A673 (cell line): ENCODE results near the gene TCP11L2. TPM values are rescaled to one million over a fixed set of nuclear protein-coding genes. Genes with fewer than 3 reads are reported as not detected.

Experiments
- BruUV-seq: library from RNA; stranded (reverse); fragments of 400-500 nt; replicated peaks from 2 replicates; lab custom pipeline; 2021; lab: Mats Ljungman, UMichigan
- CTCF ChIA-PET: fragments of 300-600 bp; sonication (Branson Sonifier 250); formaldehyde crosslinking; loops from one replicate; lab custom pipeline; 2022; ENCODE audit warnings: antibody characterized with exemption; lab: Charles Lee
- POLR2A ChIA-PET: fragments of 300-600 bp; sonication (Branson Sonifier 250); formaldehyde crosslinking; loops from one replicate; lab custom pipeline; 2022; ENCODE audit warnings: antibody characterized with exemption; ENCODE audit not compliant: low non-redundant PET; lab: Charles Lee
- DNase-seq: peaks from one replicate; pipeline ENCODE4 v3.0.0-alpha.2; 2015; ENCODE audit warnings: low spot score
- H3K27ac ChIP-seq: fragments of 200-600 bp; sonication (generic); 2 replicates; pipeline ENCODE4 v1.5.1; 2016; ENCODE audit warnings: mixed run types, low read depth, mild to moderate bottlenecking, mixed read lengths, antibody characterized with exemption, low read length; ENCODE audit not compliant: poor library complexity, severe bottlenecking
- H3K27me3 ChIP-seq: fragments of 200-600 bp; sonication (generic); replicated peaks from 2 replicates; pipeline ENCODE4 v1.6.1; 2017; ENCODE audit warnings: mixed run types, low read depth, mild to moderate bottlenecking, mixed read lengths, antibody characterized with exemption, low read length; ENCODE audit not compliant: insufficient read depth, poor library complexity
- H3K36me3 ChIP-seq: fragments of 200-600 bp; sonication (generic); 2 replicates; pipeline ENCODE4 v1.6.1; 2016; ENCODE audit warnings: mixed run types, mild to moderate bottlenecking, mixed read lengths, antibody characterized with exemption, low read length; ENCODE audit not compliant: insufficient read depth, poor library complexity, severe bottlenecking
- H3K4me1 ChIP-seq: fragments of 200-600 bp; sonication (generic); 2 replicates; pipeline ENCODE4 v1.6.1; 2017; ENCODE audit warnings: mixed run types, mild to moderate bottlenecking, mixed read lengths, antibody characterized with exemption, low read length; ENCODE audit not compliant: insufficient read depth, poor library complexity, severe bottlenecking
- H3K4me3 ChIP-seq: fragments of 200-600 bp; sonication (generic); 2 replicates; pipeline ENCODE4 v1.5.1; 2016; ENCODE audit warnings: low read depth, mixed run types, mild to moderate bottlenecking, mixed read lengths, low read length; ENCODE audit not compliant: poor library complexity, severe bottlenecking
- H3K9me3 ChIP-seq: fragments of 200-600 bp; sonication (generic); 2 replicates; pipeline ENCODE4 v1.6.1; 2016; ENCODE audit warnings: mixed run types, low read depth, mild to moderate bottlenecking, mixed read lengths, antibody characterized with exemption, low read length; ENCODE audit not compliant: poor library complexity, severe bottlenecking
- EZH2 ChIP-seq: fragments of 200-600 bp; sonication (generic); IDR thresholded peaks from 2 replicates; pipeline ENCODE4 v1.6.1; 2017; ENCODE audit warnings: borderline replicate concordance, low read depth, mild to moderate bottlenecking, mixed read lengths, antibody characterized with exemption, low read length; ENCODE audit not compliant: poor library complexity, severe bottlenecking
- intact Hi-C: fragments of 100-400 bp; cut with micrococcal nuclease; formaldehyde crosslinking; loops from one replicate; pipeline ENCODE4 v1.10.0; 2022; ENCODE audit not compliant: unreplicated experiment
- total RNA-seq: library from RNA; stranded (reverse); gene quantifications from 2 replicates; pipeline ENCODE4 v1.2.3, GENCODE V29; 2021
- TF ChIP-seq, protein P1 (sequence below): fragments of 300-800, 200-600 bp; sonication (generic); conservative IDR thresholded peaks from 2 replicates; pipeline ENCODE4 v1.5.1; 2017; ENCODE audit warnings: low read depth, mild to moderate bottlenecking, antibody characterized with exemption, low read length, moderate library complexity, mixed read lengths

Gene TCP11L2
- total RNA-seq, 1 experiment from 2014 or later = 0.39 TPM

DNA sequence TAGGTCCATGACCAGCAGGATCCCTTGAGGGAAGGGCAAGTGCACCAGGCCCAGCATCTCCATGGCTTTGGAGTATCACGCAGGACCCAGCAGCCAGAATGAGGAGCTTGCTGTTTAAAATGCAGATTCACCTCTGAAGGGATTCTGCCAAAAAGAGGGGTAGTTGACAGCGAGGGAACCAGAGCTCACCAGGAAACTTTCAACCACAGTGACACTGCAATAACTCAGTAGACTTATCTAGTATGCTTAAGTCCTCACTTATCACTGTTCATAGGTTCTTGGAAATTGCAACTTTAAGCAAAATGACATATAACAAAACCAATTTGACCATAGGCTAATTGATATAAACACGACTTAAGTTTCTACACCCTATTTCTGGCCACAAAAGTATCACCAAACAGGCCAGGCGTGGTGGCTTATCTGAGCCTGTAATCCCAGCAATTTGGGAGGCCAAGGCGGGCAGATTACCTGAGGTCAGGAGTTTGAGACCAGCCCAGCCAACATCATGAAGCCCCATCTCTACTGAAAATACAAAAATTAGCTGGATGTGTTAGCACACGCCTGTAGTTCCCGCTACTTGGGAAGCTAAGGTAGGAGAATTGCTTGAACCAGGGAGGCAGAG is 33.3 kb upstream of the TCP11L2 start:
- H3K36me3 ChIP-seq = no peaks in the 10 kb centered on the region
- no peak overlapping the region for H3K27ac ChIP-seq
- no peaks in the 10 kb centered on the region for H3K4me1 ChIP-seq
- H3K4me3 ChIP-seq = no peak overlapping the region
- DNase-seq = no peak
- H3K27me3 ChIP-seq = no peaks in the 10 kb centered on the region
- ChIA-PET POLR2A (no interaction called here), CTCF (no interaction called here)
- no peaks in the 10 kb centered on the region for H3K9me3 ChIP-seq
- TF ChIP-seq EZH2 = no peak
- TF ChIP-seq, protein P1, sequence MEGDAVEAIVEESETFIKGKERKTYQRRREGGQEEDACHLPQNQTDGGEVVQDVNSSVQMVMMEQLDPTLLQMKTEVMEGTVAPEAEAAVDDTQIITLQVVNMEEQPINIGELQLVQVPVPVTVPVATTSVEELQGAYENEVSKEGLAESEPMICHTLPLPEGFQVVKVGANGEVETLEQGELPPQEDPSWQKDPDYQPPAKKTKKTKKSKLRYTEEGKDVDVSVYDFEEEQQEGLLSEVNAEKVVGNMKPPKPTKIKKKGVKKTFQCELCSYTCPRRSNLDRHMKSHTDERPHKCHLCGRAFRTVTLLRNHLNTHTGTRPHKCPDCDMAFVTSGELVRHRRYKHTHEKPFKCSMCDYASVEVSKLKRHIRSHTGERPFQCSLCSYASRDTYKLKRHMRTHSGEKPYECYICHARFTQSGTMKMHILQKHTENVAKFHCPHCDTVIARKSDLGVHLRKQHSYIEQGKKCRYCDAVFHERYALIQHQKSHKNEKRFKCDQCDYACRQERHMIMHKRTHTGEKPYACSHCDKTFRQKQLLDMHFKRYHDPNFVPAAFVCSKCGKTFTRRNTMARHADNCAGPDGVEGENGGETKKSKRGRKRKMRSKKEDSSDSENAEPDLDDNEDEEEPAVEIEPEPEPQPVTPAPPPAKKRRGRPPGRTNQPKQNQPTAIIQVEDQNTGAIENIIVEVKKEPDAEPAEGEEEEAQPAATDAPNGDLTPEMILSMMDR = no peak
- no TSS peak for BruUV-seq
- intact Hi-C loops = no loop called here

- ChIA-PET CTCF (no interaction called here), POLR2A (no interaction called here)
- TF ChIP-seq EZH2 = no peak
- TF ChIP-seq, protein P1 = no peak
- no peaks in the 10 kb centered on the region for H3K36me3 ChIP-seq
- H3K27ac ChIP-seq = no peak overlapping the region
- DNase-seq = no peak
- no peaks in the 10 kb centered on the region for H3K9me3 ChIP-seq
- H3K4me1 ChIP-seq = no peaks in the 10 kb centered on the region
- no TSS peak for BruUV-seq
- no peak overlapping the region for H3K4me3 ChIP-seq
- intact Hi-C loops = no loop called here
- no peaks in the 10 kb centered on the region for H3K27me3 ChIP-seq
These were observed 30.7 kb upstream of the TCP11L2 start for GRCh38 chr12:106271575-106272505.

DNA sequence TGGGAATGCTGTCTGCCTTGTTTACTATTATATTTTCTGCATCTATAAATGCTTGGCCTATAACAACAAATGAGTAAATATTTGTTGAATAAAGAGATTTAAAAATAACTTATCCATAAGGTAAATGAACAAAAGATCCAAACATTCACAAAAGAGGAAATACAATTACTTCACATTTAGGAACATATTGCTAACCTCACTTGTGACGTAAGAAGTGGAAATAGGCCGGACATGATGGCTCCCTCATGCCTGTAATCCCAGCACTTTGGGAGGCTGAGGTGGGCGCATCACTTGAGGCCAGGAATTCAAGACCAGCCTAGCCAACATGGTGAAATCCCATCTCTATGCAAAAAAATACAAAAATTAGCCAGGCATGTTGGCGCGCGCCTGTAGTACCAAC is 29.0 kb upstream of the TCP11L2 start:
- DNase-seq = no peak
- no peaks in the 10 kb centered on the region for H3K36me3 ChIP-seq
- no peak overlapping the region for H3K27ac ChIP-seq
- H3K4me3 ChIP-seq = no peak overlapping the region
- no peaks in the 10 kb centered on the region for H3K4me1 ChIP-seq
- no peak for TF ChIP-seq EZH2
- TF ChIP-seq, protein P1 = no peak
- CTCF ChIA-PET = interaction anchor here (0.6 kb wide), 1 partner anchor 9 kb away, joined by 3 read pairs; no protein-coding TSS in a partner anchor
- BruUV-seq = no TSS peak
- POLR2A ChIA-PET = interaction anchor here (0.7 kb wide), 1 partner anchor 322 kb away, joined by 3 read pairs; no protein-coding TSS in a partner anchor
- no peaks in the 10 kb centered on the region for H3K9me3 ChIP-seq
- intact Hi-C loops = no loop called here
- no peaks in the 10 kb centered on the region for H3K27me3 ChIP-seq
